BLaER1 treated with 17β-estradiol and CSF1 and Interleukin-3, amounts not matched to agents 10 nM and 100 nM (cell line): ENCODE measurements around the gene KLHL21.

Experiments used
- H3K27ac ChIP-seq, 11 experiments: shearing (Covaris generic); formaldehyde crosslinking; 2 replicates each; pipeline ENCODE4 v1.8.1; 2022
- H3K27me3 ChIP-seq, 11 experiments: shearing (Covaris generic); formaldehyde crosslinking; 2 replicates each; pipeline ENCODE4 v1.8.1; 2022
- H3K36me3 ChIP-seq, 11 experiments: shearing (Covaris generic); formaldehyde crosslinking; 2 replicates each; pipeline ENCODE4 v1.8.1; 2022
- H3K4me1 ChIP-seq, 10 experiments: shearing (Covaris generic); formaldehyde crosslinking; 2 replicates each; pipeline ENCODE4 v1.8.1; 2022
- H3K4me2 ChIP-seq, 11 experiments: shearing (Covaris generic); formaldehyde crosslinking; 2 replicates each; pipeline ENCODE4 v1.8.1; 2022
- H3K4me3 ChIP-seq, 10 experiments: shearing (Covaris generic); formaldehyde crosslinking; 2 replicates each; pipeline ENCODE4 v1.8.1; 2022
- H3K9ac ChIP-seq, 11 experiments: shearing (Covaris generic); formaldehyde crosslinking; 2 replicates each; pipeline ENCODE4 v1.8.1; 2022
- H3K9me3 ChIP-seq, 11 experiments: shearing (Covaris generic); formaldehyde crosslinking; replicated peaks in 1 of 11; 2 replicates each; pipeline ENCODE4 v1.8.1; 2022
- H4K20me1 ChIP-seq, 11 experiments: shearing (Covaris generic); formaldehyde crosslinking; 2 replicates each; pipeline ENCODE4 v1.8.1; 2022
- Cebpa-rat ChIP-seq, 11 experiments: shearing (Covaris generic); IDR thresholded peaks; 2 replicates each; pipeline ENCODE4 v1.8.1; 2022

Gene KLHL21

DNA sequence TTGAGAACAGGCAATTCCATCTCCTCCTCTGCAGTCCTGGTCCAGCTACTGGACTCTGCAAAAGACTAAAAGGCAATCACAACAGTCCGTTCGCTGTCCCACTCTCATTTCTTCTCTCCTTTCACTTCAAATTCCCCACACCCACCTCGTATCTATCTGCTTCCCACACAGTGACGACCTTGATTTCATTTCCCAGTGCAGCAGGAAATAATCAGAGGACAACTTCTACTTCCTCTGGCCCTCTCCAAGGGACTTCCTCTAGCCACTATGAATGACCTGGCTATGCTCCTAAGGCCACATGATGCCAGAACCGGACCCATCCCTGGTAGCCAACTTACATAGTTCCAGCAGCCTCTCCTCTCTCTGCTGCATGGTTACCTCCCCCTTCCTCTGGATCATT lies 56.3 kb downstream of the KLHL21 start:
- no peak overlapping the region for H3K4me3 ChIP-seq
- H4K20me1 ChIP-seq = peaks cover 0 to 60% (median 34%) of the 10 kb centered on the region in 11 experiments; a peak in 17 of 22 replicates
- H3K4me1 ChIP-seq = peaks cover 0 to 34% (median 23%) of the 10 kb centered on the region in 10 experiments; a peak in 14 of 20 replicates
- peak overlapping the region in 2 of 11 experiments; percentile 5 to 47; a peak in 2 of 22 replicates for H3K9ac ChIP-seq
- peak overlapping the region in 7 of 11 experiments; percentile 11 to 80 (median 69); a peak in 11 of 22 replicates for H3K4me2 ChIP-seq
- no peaks in the 10 kb centered on the region for H3K9me3 ChIP-seq
- H3K27me3 ChIP-seq = no peaks in the 10 kb centered on the region
- H3K27ac ChIP-seq = peak overlapping the region in 1 of 11 experiments; percentile 47; a peak in 4 of 22 replicates
- H3K36me3 ChIP-seq = peaks cover 65 to 99% (median 96%) of the 10 kb centered on the region in 11 experiments
- TF ChIP-seq Cebpa-rat (IDR thresholded peaks at IDR 0.05) = no peak

DNA sequence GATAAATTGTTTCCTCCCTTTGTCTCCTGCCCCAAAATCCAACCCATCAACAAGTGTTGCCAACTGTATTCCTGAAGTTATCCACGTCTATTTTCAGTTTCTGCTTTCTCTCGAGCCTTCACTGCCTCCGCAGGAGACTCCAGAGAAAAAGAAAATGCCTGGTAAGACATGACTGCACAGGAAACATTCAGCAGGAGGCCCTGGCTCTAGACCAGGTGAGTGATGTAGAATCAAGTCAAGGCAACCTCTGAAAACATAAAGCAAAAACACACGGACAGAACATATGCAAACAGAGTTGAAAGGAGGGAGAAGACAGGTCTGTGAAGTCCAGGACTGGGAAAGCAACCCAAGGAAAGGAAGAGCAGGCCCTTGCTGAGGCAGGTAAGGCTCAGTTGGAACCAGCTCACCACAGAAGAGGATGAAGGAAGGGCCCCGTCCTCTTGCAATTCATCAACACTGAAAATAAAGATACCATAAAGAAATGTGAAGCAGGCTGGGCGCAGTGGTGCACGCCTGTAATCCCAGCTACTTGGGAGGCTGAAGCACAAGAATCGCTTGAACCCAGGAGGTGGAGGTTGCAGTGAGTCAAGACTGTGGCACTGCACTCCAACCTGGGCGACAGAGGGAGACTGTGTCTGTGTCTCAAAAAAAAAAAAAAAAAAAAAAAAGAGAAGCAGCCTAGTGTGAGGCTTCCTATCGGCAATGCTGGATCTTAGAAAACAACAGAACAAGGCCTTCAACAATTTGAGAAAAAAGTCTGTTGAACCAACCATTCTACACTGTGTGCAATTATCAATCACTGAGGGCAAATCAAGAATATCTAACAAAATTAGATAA lies 57.2 kb downstream of the KLHL21 start:
- no peaks in the 10 kb centered on the region for H3K9me3 ChIP-seq
- no peaks in the 10 kb centered on the region for H3K27me3 ChIP-seq
- H3K36me3 ChIP-seq = peaks cover 73 to 99% (median 96%) of the 10 kb centered on the region in 11 experiments
- peak overlapping the region in 5 of 11 experiments; percentile 7 to 26 (median 26); a peak in 5 of 22 replicates for H3K27ac ChIP-seq
- peak overlapping the region in 1 of 10 experiments; percentile 18; a peak in 2 of 20 replicates for H3K4me3 ChIP-seq
- peak overlapping the region in 5 of 11 experiments; percentile 3 to 47 (median 38); a peak in 4 of 22 replicates for H3K9ac ChIP-seq
- TF ChIP-seq Cebpa-rat (IDR thresholded peaks at IDR 0.05) = no peak
- peak overlapping the region in 8 of 11 experiments; percentile 12 to 80 (median 65); a peak in 15 of 22 replicates for H3K4me2 ChIP-seq
- peaks cover 0 to 34% (median 23%) of the 10 kb centered on the region in 10 experiments; a peak in 14 of 20 replicates for H3K4me1 ChIP-seq
- peaks cover 0 to 52% (median 30%) of the 10 kb centered on the region in 11 experiments; a peak in 16 of 22 replicates for H4K20me1 ChIP-seq

DNA sequence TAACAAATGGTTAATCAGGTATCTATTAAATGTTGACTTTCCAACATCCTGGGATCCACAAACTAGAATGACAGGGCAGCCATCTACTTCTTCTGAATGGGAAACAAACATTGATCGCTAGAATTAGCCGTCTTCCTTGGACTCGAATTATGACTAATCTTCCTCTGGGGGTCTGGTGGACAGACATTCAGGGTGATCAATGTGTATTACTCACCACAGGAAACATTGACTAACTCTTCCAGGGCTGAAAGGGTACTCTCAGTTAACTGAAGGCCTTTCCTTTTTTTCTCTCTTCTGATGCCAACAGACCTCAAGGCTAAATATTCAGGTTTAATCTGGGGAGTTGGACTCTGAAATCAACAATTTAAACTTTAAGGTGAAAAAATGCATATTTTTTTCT lies 57.8 kb downstream of the KLHL21 start:
- Histone ChIP-seq H3K27me3 (no peaks in the 10 kb centered on the region), H3K4me1 (peaks cover 0 to 34% (median 23%) of the 10 kb centered on the region in 10 experiments; a peak in 14 of 20 replicates), H3K27ac (peak overlapping the region in 4 of 11 experiments; percentile 20 to 26 (median 26); a peak in 4 of 22 replicates), H3K4me3 (0 out of 20 replicates have a peak overlapping the region, but pooled peaks of 1 of the 10 experiments have one; percentile 18), H3K9me3 (no peaks in the 10 kb centered on the region), H3K4me2 (peak overlapping the region in 7 of 11 experiments; percentile 12 to 80 (median 69); a peak in 11 of 22 replicates), H4K20me1 (peaks cover 0 to 48% (median 29%) of the 10 kb centered on the region in 11 experiments; a peak in 17 of 22 replicates), H3K9ac (peak overlapping the region in 5 of 11 experiments; percentile 3 to 47 (median 38); a peak in 3 of 22 replicates), H3K36me3 (peaks cover 70 to 99% (median 93%) of the 10 kb centered on the region in 11 experiments)
- no peak for TF ChIP-seq Cebpa-rat (IDR thresholded peaks at IDR 0.05)
